ENCODE results near the gene PHLDB1.
"Not testable (repeated sequence)": the region's sequence is repeated elsewhere in the genome, so short reads cannot be mapped to it uniquely, and the experiment has no call there.

Gene PHLDB1

GRCh38 chr11:118659314-118659952, 52.0 kb downstream of the PHLDB1 start:
- DNase-seq (ENCODE audit: low spot score) = peak; percentile 94

GRCh38 chr11:118659953-118660680, 52.7 kb downstream of the PHLDB1 start:
- DNase-seq (ENCODE audit: low spot score) = no peak

- DNase-seq (ENCODE audit: low spot score) = no peak
Observed at GRCh38 chr11:118660681-118661424, 53.4 kb downstream of the PHLDB1 start.

GRCh38 chr11:118661425-118662301, 54.2 kb downstream of the PHLDB1 start:
- DNase-seq (ENCODE audit: low spot score) = no peak

GRCh38 chr11:118662401-118663271, 55.2 kb downstream of the PHLDB1 start:
- no peak for DNase-seq (ENCODE audit: low spot score)

- no peak for DNase-seq (ENCODE audit: low spot score)
Observed at GRCh38 chr11:118663381-118663780, 56.0 kb downstream of the PHLDB1 start.

GRCh38 chr11:118663902-118664301, 56.5 kb downstream of the PHLDB1 start:
- DNase-seq (ENCODE audit: low spot score) = no peak

- no peak for DNase-seq (ENCODE audit: low spot score)
Observed at GRCh38 chr11:118666371-118666770, 59.0 kb downstream of the PHLDB1 start.

GRCh38 chr11:118670063-118670462, 62.6 kb downstream of the PHLDB1 start:
- DNase-seq (ENCODE audit: low spot score) = no peak

GRCh38 chr11:118671254-118671653, 63.8 kb downstream of the PHLDB1 start:
- no peak for DNase-seq (ENCODE audit: low spot score)

GRCh38 chr11:118672846-118673245, 65.4 kb downstream of the PHLDB1 start:
- no peak for DNase-seq (ENCODE audit: low spot score)

- no peak for DNase-seq (ENCODE audit: low spot score)
Observed at GRCh38 chr11:118673361-118674081, 66.1 kb downstream of the PHLDB1 start.

GRCh38 chr11:118674082-118674435, 66.6 kb downstream of the PHLDB1 start:
- DNase-seq (ENCODE audit: low spot score) = no peak

- DNase-seq (ENCODE audit: low spot score) = no peak
Observed at GRCh38 chr11:118677977-118678376, 70.6 kb downstream of the PHLDB1 start.

GRCh38 chr11:118678908-118679307, 71.5 kb downstream of the PHLDB1 start:
- DNase-seq (ENCODE audit: low spot score) = not testable (repeated sequence)

GRCh38 chr11:118679483-118679882, 72.1 kb downstream of the PHLDB1 start, which contains the start of gene TREH:
Gene TREH (minus strand): TSS chr11:118679650. CDS start chr11:118679627, 23 bp downstream.
- DNase-seq (ENCODE audit: low spot score) = no peak

GRCh38 chr11:118682372-118682771, 75.0 kb downstream of the PHLDB1 start:
- DNase-seq (ENCODE audit: low spot score) = no peak

GRCh38 chr11:118682939-118683338, 75.5 kb downstream of the PHLDB1 start:
- not testable (repeated sequence) for DNase-seq (ENCODE audit: low spot score)

- no peak for DNase-seq (ENCODE audit: low spot score)
Observed at GRCh38 chr11:118684187-118684586, 76.8 kb downstream of the PHLDB1 start.

- DNase-seq (ENCODE audit: low spot score) = no peak
Observed at GRCh38 chr11:118687906-118688305, 80.5 kb downstream of the PHLDB1 start.
